ENCODE results near the gene ALG3.

DNA sequence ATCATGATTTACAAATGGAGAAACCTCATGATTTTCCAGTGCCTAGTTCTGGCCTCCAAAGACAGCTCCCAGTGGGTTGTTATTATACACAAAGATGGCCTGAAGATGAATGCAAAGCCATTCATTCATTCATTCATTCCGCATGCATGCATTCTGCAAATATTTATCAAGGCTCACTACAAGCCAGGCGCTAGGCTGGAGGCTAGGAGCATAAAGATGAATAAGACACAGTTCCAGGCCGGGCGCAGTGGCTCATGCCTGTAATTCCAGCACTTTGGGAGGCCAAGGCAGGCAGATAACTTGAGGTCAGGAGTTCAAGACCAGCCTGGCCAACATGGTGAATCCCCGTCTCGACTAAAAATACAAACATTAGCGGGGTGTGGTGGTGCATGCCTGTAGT, 47.9 kb upstream of the ALG3 start:
- TF ChIP-seq POLR2A (IDR thresholded peaks at IDR 0.05) = no peak
- TF ChIP-seq, protein P1, sequence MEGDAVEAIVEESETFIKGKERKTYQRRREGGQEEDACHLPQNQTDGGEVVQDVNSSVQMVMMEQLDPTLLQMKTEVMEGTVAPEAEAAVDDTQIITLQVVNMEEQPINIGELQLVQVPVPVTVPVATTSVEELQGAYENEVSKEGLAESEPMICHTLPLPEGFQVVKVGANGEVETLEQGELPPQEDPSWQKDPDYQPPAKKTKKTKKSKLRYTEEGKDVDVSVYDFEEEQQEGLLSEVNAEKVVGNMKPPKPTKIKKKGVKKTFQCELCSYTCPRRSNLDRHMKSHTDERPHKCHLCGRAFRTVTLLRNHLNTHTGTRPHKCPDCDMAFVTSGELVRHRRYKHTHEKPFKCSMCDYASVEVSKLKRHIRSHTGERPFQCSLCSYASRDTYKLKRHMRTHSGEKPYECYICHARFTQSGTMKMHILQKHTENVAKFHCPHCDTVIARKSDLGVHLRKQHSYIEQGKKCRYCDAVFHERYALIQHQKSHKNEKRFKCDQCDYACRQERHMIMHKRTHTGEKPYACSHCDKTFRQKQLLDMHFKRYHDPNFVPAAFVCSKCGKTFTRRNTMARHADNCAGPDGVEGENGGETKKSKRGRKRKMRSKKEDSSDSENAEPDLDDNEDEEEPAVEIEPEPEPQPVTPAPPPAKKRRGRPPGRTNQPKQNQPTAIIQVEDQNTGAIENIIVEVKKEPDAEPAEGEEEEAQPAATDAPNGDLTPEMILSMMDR (IDR thresholded peaks at IDR 0.05) = no peak

Data from esophagus squamous epithelium (tissue), 4 donors.